Hematopoietic multipotent progenitor cell treated with erythropoietin and hydrocortisone succinate and interleukin-3 and kit ligand, for 15 days (in vitro differentiated cells): ENCODE results near the gene TMX4.
"Not testable (repeated sequence)": the region's sequence is repeated elsewhere in the genome, so short reads cannot be mapped to it uniquely, and the experiment has no call there.

Experiments
- DNase-seq: peaks from one replicate; pipeline ENCODE4 v3.0.0-alpha.2; 2015; ENCODE audit warnings: low spot score

TMX4 gene

DNA sequence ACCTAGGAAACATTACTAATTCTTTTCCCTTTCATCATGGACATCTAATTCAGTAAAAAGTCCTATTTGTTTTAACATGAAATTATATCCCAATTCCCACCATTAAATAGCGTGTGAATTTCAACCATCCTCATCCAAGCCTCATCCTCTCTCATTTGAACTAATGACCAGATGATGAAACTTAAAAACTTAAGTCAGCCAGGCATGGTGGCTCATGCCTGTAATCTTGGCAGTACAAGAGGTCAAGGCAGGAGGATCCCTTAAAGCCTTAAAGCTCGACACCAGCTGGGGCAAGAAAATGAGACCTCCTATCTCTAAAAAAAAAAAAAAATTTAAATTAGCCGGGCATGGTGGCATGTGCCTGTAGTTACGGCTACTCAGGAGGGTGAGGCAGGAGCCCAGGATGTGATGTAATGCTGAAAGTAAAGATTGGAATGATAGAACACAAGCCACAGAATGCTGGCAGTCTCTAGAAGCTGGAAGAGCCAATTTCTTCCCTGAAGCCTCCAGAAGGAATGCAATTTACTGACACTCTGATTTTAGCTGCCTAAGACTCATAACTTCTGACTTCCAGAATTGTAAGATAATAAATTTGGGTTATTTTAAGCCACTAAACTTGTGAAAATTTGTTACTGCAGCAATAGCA, 52.2 kb downstream of the TMX4 start:
- no peak for DNase-seq

DNA sequence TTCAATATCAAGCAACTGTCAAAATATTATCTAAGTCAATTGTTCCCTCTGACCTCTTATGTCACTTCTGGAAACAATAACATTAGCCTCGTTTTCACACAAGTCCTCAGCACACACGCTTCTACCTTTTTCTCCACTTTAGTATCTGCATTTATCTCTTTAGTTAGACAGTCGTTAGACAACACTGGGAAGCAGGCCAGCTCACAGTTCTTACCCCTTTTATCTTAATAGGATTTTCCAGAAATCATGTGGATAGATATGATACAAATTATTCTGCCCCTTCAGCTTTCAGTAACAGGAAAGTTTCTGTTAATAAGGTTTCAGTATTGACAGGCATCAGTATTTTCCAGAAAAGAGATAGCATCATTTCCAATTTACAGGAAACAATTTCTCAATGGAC, 53.4 kb downstream of the TMX4 start:
- no peak for DNase-seq

GRCh38 chr20:7959484-7959883, 60.1 kb downstream of the TMX4 start:
- no peak for DNase-seq

DNA sequence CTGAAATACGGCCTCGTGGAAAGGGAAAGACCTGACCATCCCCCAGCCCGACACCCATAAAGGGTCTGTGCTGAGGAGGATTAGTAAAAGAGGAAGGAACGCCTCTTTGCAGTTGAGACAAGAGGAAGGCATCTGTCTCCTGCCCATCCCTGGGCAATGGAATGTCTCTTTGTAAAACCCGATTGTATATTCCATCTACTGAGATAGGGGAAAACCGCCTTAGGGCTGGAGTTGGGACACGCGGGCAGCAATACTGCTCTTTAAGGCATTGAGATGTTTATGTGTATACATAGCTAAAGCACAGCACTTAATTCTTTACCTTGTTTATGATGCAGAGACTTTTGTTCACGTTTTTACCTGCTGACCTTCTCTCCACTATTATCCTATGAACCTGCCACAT, 63.0 kb downstream of the TMX4 start:
- not testable (repeated sequence) for DNase-seq

DNA sequence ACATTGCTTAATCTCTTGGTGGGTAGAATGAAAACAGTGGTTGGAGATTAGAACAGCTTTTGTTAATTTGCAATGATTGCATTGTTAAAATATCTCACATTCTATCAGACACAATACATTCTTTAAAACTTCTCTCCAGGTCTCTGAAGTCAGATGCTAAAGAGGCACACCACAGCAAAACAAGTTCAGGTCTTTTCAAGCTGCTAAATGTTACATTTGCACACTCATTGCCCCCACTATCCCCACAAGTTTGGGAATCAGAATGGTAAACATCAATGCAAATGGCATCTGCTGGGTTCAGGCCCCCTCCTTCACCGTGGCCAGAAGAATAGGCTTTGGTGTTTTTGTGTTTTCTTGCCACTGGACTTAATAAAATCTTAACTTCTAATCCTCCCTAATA, 69.2 kb downstream of the TMX4 start:
- DNase-seq: no peak

DNA sequence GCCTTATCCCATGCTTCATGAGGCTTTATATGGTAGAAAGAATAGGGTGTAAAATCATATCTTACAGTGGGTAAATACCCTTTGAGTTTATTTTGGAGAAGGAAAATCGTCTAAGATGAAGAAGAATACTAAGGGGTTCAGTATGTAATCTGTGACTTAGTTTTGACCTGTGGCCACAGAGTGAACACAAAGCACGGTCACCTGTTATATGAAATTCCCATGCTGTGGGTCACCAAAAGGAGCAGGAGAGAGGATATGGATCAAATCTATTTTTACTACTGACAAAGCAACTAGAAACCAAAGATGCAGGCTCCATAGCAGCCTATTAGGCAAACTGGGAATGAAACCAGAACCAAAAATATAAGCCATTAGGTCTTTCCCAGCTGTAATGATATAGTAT, 75.7 kb downstream of the TMX4 start:
- DNase-seq: no peak

GRCh38 chr20:7940341-7940740, 79.2 kb downstream of the TMX4 start, which contains the start of gene HAO1:
Gene HAO1 (minus strand): TSS chr20:7940458. CDS start chr20:7940422, 36 bp downstream.
- DNase-seq: no peak

- DNase-seq: no peak
Observed at GRCh38 chr20:7939663-7940062, 79.9 kb downstream of the TMX4 start.

- no peak for DNase-seq
Observed at GRCh38 chr20:7938058-7938457, 81.5 kb downstream of the TMX4 start.

DNA sequence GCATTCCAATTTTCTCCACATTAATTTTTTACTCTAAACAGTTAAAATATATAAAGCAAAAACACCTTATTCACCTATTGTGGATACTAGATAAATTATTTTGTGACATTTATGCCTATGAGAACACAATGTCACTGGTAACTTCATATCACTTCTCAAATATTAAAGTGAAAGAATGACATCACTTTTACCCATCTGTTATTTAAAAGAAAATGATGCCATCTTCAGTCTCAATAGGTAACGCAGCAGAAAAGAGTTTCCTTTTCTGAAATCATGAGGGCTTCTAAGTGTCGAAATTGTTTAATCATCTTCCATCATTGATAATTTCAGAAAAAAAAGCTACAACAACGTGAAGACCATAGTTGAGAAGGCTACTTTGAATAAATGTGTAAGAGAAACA, 82.2 kb downstream of the TMX4 start:
- DNase-seq: no peak

DNA sequence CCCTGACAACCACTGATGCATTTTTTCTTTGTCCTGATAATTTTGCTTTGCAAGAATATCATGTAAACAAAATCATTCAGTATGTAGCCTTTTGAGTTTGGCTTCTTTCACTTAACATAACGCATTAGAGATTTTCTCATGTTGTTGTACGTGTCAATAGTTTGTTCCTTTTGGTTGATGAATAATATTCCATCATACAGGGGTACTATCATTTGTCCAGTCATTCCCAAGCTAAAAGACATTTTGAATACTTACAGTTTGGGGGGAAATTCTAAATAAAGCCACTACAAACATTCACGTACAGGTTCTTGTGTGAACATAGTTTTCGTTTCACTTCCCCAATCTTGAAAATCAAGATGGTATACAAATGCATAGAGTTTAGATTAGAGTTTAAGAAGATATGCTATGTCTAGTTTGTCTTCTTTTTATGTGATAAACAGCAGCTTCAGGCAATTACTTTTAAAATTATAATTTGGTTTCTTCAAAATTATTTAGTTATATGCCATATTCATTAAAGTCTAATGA, 84.5 kb downstream of the TMX4 start:
- DNase-seq: no peak

- no peak for DNase-seq
Observed at GRCh38 chr20:7933346-7933745, 86.2 kb downstream of the TMX4 start.

DNA sequence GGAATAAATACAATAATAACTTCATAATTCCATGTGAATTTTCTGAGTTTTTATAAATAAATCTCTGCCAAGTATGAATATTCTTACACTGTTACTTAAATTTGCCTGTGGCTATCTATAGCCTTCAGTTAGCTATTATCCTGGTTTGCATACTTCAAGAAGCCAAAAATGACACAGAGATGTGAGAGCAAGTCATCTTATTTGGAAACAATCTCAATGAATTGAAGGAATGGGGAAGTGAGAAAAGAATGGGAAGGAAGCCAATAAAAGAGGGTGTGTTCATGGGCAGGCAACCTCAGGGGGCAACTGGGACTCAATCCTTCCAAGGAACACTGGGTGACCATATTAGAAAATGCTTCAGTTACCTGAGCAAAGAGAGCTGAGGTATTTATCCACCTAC, 89.2 kb downstream of the TMX4 start:
- no peak for DNase-seq
